GM19324 (cell line): ENCODE data around the gene SGPP2.
"Not testable (repeated sequence)": the region's sequence is repeated elsewhere in the genome, so short reads cannot be mapped to it uniquely, and the experiment has no call there.

ENCODE experiments used
- ATAC-seq: cut with Tn5 transposase; IDR thresholded peaks from one replicate; pipeline ENCODE4 v1.9.1; 2021; ENCODE audit warnings: mild to moderate bottlenecking, moderate library complexity; ENCODE audit not compliant: unreplicated experiment, low FRiP score

SGPP2 gene, protein sequence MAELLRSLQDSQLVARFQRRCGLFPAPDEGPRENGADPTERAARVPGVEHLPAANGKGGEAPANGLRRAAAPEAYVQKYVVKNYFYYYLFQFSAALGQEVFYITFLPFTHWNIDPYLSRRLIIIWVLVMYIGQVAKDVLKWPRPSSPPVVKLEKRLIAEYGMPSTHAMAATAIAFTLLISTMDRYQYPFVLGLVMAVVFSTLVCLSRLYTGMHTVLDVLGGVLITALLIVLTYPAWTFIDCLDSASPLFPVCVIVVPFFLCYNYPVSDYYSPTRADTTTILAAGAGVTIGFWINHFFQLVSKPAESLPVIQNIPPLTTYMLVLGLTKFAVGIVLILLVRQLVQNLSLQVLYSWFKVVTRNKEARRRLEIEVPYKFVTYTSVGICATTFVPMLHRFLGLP

DNA sequence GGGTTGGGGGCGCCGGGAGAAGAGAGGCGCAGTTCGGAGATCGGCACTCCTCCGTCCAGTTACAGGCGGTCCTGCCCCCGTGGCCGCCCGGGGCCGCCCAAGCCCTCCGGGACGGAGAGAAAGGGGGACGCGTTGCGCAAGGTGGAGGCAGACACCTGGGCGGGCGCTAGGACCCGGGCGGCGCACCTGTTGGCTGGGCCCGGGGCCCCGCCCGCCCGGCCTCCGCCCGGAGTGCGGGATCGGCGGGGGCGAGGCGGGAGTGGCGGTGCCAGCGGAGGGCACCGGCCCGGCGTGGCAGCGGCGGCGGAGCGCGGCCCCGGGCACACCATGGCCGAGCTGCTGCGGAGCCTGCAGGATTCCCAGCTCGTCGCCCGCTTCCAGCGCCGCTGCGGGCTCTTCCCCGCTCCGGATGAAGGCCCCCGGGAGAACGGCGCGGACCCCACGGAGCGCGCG is at the start of gene SGPP2:
SGPP2 (plus strand) TSS at position 268 of the 453 bp plus-strand sequence; CDS start at position 328, 60 bp downstream.
- peak; percentile 43 for ATAC-seq

GRCh38 chr2:222375798-222376197 is 48.5 kb upstream of the SGPP2 start:
- ATAC-seq, result no peak

- no peak for ATAC-seq
These were observed 43.9 kb upstream of the SGPP2 start for GRCh38 chr2:222380456-222380855.

DNA sequence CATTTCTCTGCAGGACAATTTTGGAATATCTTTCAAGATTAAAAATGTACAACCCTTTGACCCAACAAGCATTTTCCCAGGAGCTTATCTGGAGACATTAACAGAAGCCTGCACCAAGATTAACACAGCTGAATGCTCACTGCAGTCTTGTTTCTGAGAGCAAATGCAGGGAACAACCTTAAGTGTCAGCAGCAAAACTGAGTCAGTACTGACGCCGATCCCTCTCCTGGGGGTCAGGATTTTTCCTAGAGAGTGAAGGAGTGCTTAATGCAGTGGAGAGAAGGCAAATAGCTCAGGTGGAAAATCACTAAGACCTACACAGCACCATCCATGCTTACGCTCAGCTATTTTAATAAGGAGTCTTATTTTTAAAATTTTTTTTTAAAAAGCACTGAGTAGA is 42.8 kb upstream of the SGPP2 start:
- no peak for ATAC-seq

DNA sequence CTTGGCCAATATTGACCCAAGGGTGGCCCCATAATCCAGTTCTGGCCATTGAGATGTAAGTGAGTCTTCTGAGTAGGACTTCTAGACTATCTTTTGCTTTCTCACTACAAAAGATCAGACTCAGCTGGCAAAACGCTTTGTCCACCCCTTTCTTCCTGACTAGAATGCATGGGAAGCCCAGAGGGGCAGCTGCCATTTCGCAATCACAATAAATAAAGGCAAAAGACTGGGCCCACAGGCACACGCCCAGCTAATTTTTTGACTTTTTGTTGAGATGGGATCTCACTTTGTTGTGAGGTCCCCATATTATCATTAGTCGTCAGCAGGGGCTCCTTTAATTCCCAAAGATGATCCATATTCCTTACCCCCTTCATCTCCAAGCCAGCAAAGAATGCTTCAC is 41.1 kb upstream of the SGPP2 start:
- ATAC-seq, result no peak

GRCh38 chr2:222391743-222392285 is 32.5 kb upstream of the SGPP2 start:
- ATAC-seq, result no peak

DNA sequence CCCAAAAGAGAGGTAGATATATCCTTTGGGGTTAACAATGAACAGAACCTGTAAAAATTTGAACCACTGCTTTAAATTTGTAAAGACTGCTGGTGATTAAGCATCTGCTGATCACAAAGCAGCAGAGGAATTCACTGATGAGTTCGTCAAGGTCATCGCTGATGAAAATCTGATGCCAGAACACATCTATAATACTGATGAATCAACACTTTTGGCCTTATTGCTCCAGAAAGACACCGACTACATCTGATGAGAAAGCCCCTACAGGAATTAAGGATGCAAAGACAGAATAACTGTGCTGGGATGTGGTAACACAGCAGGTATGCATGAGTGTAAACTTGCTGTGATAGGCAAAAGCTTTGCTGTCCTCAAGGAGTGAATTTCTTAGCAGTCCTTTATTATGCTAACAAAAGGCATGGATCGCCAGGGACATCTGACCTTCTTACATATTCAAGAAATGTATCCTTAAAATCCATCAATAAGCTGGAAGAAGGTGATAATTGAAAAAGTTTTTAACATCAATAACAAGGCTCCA is 30.5 kb upstream of the SGPP2 start:
- ATAC-seq, result no peak

GRCh38 chr2:222398446-222398885 is 25.9 kb upstream of the SGPP2 start:
- ATAC-seq, result no peak

DNA sequence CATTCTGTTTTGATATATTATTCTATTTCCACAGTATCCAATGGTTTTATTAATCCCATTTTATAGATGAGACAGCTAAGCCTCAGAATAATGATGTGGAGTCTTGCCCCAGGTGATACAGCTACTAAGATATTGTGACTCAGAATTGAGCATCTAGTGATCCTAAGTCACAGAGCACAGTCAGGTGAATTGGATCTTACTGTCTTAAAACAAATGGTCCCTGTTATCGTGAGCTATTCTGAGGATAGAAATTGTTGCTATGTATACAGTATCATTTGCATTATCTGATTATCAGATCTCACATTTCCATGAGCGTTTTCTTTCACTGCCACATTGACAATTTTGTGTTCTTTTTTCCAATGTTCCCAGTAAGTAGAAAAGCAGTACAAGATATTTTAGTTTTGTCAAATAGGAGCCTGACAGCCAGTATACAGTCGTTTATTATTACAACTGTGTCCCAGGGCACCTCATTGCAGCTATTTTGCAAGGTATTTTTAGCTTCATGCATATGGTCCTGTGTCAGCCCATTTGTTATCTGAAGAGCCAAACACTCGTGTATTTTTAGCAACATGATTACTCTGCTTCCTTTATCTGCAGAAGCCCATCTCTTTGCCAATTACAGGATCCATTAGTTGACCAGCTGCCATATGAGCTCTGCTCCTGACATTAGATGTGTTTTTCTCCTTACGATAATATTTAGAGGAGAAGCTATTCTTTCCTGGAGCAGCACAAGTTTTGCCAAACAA is 25.1 kb upstream of the SGPP2 start:
- no peak for ATAC-seq

- no peak for ATAC-seq
These were observed 20.0 kb upstream of the SGPP2 start for GRCh38 chr2:222404151-222404905.

DNA sequence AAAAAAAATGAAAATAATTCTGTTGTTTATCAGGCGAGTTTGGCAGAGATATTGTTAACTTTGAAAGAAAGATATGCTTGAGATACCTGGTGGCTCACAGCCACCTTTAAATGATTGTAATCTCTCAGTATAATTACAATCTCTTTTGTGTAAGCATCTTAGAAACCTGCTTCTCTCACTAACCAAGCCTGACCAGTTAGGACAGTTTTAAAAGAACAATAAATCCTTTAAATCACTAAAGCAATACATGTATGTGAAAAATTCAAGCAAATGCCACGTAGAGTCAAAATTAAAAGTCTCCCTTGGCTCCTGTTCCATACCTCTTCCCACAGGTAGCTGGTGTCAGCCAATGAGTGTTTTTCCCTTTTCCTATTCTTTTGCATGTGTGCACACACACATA is 15.7 kb upstream of the SGPP2 start:
- no peak for ATAC-seq

- peak; percentile 86 for ATAC-seq
These were observed 13.8 kb upstream of the SGPP2 start for GRCh38 chr2:222410534-222410933.

DNA sequence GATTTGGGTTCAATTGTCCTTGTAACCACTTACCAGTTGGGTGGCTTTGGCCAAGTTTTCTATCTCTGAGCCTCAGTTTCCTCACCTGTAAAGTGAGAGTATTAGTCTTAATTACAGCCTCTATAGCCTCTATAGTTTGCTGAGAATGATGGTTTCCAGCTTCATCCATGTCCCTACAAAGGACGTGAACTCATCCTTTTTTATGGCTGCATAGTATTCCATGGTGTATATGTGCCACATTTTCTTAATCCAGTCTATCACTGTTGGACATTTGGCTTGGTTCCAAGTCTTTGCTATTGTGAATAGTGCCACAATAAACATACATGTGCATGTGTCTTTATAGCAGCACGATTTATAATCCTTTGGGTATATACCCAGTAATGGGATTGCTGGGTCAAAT is 12.0 kb upstream of the SGPP2 start:
- ATAC-seq, result not testable (repeated sequence)

DNA sequence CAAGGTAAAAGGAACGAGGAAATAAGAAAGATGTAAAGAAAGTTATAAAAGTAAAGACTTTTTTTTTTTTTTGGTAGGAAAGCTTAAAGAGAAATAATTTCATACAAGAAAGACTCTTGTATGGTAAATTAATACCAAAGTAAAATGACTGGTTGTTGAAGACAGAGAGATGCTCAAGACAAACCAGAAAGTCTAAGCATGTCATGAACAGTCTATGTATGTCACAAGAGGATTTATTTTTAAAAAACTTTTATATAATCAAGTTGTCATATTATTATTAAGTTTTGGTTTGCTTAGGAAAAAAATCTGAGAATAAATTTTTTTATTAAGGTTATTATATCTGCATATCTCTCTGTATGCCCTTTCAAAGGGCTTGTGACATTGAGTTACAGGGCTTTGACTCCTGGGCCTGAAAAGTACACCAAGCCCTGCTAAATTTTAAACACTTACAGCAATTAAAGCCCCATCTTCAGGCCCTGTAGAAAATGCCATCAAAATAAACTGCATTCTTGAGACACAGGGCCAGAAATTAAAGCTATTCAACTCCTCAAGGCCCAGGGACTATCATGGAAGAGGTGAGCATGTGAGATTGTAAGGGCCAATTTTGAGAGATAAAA is 10.9 kb upstream of the SGPP2 start:
- no peak for ATAC-seq

- ATAC-seq, result no peak
These were observed 5.6 kb upstream of the SGPP2 start for GRCh38 chr2:222418739-222419138.

DNA sequence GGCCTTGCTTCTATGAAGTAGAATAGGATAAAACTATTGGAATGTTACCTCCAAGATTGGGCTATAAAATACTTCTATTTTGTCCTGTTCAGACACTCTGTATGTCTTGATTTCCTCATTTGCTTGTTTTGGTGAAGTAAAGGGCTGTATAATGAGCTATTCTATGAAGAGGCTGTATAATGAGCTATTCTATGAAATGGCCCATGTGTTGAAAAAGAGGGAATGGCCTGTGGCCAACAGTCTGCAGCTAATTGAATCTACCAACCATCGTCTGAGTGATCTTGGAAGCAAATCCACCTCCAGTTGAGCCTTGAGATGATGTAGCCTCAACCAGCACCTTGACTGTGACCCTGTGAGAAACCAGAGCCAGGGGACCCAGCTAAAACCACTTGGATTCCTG is 3.8 kb upstream of the SGPP2 start:
- ATAC-seq, result no peak

GRCh38 chr2:222421626-222422025 is 2.7 kb upstream of the SGPP2 start:
- no peak for ATAC-seq

DNA sequence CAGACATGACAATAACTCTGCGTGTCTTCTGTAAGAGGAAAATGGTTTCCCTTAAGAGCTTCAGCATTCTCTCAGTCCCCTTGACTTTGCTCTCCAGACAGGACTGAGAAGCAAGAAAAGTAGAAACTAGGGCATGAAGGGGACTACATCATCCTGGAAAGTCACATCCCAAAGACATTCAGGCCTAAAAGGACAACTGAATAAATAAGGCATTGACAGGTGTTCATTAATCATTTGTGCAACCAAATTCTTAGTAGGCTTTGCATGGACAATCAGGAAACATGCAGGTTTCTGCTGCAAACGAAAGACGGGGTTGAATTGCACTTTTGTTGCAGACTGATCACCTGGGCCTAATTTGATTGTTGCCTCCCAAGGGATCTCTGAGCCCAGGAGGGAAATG is 1.2 kb upstream of the SGPP2 start:
- no peak for ATAC-seq

DNA sequence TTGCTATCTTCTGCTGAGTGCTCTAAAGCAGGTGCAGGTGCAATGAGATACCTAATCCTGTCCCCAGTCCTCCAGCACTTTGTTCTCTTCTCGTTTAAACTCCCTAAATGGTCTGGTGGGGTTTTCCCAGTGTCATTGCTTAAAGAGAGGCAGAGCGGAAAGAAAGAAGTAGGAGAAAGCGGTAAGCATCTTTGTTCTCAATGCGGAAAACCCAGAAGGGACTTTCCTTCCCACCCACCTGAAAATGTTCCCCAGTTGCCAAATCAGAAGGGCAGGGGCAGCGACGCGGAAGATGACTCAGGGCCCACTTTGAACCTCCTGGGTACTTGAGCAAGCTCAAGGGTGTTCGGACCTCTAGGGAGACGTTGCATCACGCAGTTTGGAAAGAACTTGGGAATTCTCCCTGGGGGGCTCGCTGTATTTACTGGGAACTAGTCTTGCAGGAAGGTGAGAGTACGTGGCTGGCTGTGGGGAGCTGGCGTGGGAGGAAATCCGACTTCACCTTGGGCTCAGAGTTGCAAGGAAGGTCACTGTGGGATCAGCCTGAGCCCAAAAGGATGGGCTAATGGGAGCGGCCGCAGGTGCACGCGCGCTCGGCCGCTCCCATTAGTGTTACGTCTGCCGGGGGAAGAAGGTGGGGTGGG is 589 bp upstream of the SGPP2 start:
- peak; percentile 1 for ATAC-seq
